Activated CD8-positive, alpha-beta memory T cell treated with anti-CD3 and anti-CD28 coated beads, Interleukin-2, amount 10 ng/mL, durations not matched to agents 7 days and 5 days (primary cell): Measurements from ENCODE around the gene MAD1L1. TPM values are rescaled to one million over a fixed set of nuclear protein-coding genes. Genes with fewer than 3 reads are reported as not detected.

ENCODE experiments used
- ATAC-seq: fragments of 150-1000 bp; cut with Tn5 transposase; one replicate; pipeline ENCODE4 v1.10.0; 2021; ENCODE audit warnings: moderate library complexity
- CTCF ChIA-PET: fragments of 350-600 bp; sonication (Branson Sonifier 250); formaldehyde crosslinking; loops from one replicate; lab custom pipeline; 2021; ENCODE audit warnings: antibody characterized with exemption; lab: Charles Lee
- DNase-seq: peaks from one replicate; pipeline ENCODE4 v3.0.0-alpha.2; 2020
- H3K27ac Mint-ChIP-seq: one replicate; pipeline ENCODE4 v1.8.0; 2021; ENCODE audit warnings: mild to moderate bottlenecking, mixed read lengths
- H3K27me3 Mint-ChIP-seq: one replicate; pipeline ENCODE4 v1.8.0; 2021; ENCODE audit warnings: mixed read lengths
- H3K36me3 Mint-ChIP-seq: one replicate; pipeline ENCODE4 v1.8.0; 2021; ENCODE audit warnings: mild to moderate bottlenecking, mixed read lengths
- H3K4me1 Mint-ChIP-seq: one replicate; pipeline ENCODE4 v1.8.0; 2021; ENCODE audit warnings: mixed read lengths
- H3K4me3 Mint-ChIP-seq: one replicate; pipeline ENCODE4 v1.8.0; 2021; ENCODE audit warnings: mild to moderate bottlenecking, moderate library complexity, mixed read lengths
- H3K9me3 Mint-ChIP-seq: one replicate; pipeline ENCODE4 v1.8.0; 2022; ENCODE audit warnings: low read depth, mixed read lengths
- total RNA-seq, 2 experiments: library from RNA; stranded (reverse); gene quantifications; one replicate each; pipeline ENCODE4 v1.2.3, GENCODE V29; 2021

Gene MAD1L1
- total RNA-seq, 2 experiments from 2014 or later, result 60.0 to 97.7 TPM

- H3K9me3 Mint-ChIP-seq, result no peaks in the 10 kb centered on the region
- CTCF ChIA-PET, result interaction anchor here (0.9 kb wide), 1 partner anchor 136 kb away, joined by 3 read pairs; no protein-coding TSS in a partner anchor
- H3K4me3 Mint-ChIP-seq, result no peak overlapping the region
- H3K4me1 Mint-ChIP-seq, result peaks cover 17% of the 10 kb centered on the region
- no peaks in the 10 kb centered on the region for H3K27me3 Mint-ChIP-seq
- DNase-seq (no peak), ATAC-seq (no peak)
- peaks cover 15% of the 10 kb centered on the region for H3K36me3 Mint-ChIP-seq
- H3K27ac Mint-ChIP-seq, result no peak overlapping the region
Observed at GRCh38 chr7:2228921-2229320, 3.8 kb downstream of the MAD1L1 start.

- CTCF ChIA-PET, result no interaction called here
- Mint-ChIP-seq H3K27ac (no peak overlapping the region), H3K4me1 (peaks cover 10% of the 10 kb centered on the region), H3K27me3 (no peaks in the 10 kb centered on the region), H3K36me3 (peaks cover 15% of the 10 kb centered on the region), H3K9me3 (no peaks in the 10 kb centered on the region), H3K4me3 (no peak overlapping the region)
- ATAC-seq (no peak), DNase-seq (no peak)
Observed at GRCh38 chr7:2227699-2228098, 5.0 kb downstream of the MAD1L1 start.

GRCh38 chr7:2225830-2226229 is 6.9 kb downstream of the MAD1L1 start:
- DNase-seq, result no peak
- H3K27me3 Mint-ChIP-seq, result no peaks in the 10 kb centered on the region
- peaks cover 15% of the 10 kb centered on the region for H3K36me3 Mint-ChIP-seq
- CTCF ChIA-PET, result no interaction called here
- no peak overlapping the region for H3K4me3 Mint-ChIP-seq
- no peak for ATAC-seq
- no peaks in the 10 kb centered on the region for H3K9me3 Mint-ChIP-seq
- H3K27ac Mint-ChIP-seq, result no peak overlapping the region
- peaks cover 4% of the 10 kb centered on the region for H3K4me1 Mint-ChIP-seq

GRCh38 chr7:2225336-2225735 is 7.4 kb downstream of the MAD1L1 start:
- no peak for DNase-seq

GRCh38 chr7:2224934-2225333 is 7.8 kb downstream of the MAD1L1 start:
- CTCF ChIA-PET, result no interaction called here
- ATAC-seq (no peak), DNase-seq (no peak)
- Mint-ChIP-seq H3K4me1 (peaks cover under 1% of the 10 kb centered on the region), H3K36me3 (peaks cover 15% of the 10 kb centered on the region), H3K27ac (no peak overlapping the region), H3K9me3 (no peaks in the 10 kb centered on the region), H3K4me3 (no peak overlapping the region), H3K27me3 (no peaks in the 10 kb centered on the region)

More at GRCh38 chr7:2225336-2225735, 7.4 kb downstream of the MAD1L1 start:
- CTCF ChIA-PET, result no interaction called here
- H3K4me1 Mint-ChIP-seq, result peaks cover 4% of the 10 kb centered on the region
- no peaks in the 10 kb centered on the region for H3K27me3 Mint-ChIP-seq
- H3K27ac Mint-ChIP-seq, result no peak overlapping the region
- no peaks in the 10 kb centered on the region for H3K9me3 Mint-ChIP-seq
- H3K4me3 Mint-ChIP-seq, result no peak overlapping the region
- no peak for ATAC-seq
- H3K36me3 Mint-ChIP-seq, result peaks cover 15% of the 10 kb centered on the region

- ATAC-seq, result no peak
- Mint-ChIP-seq H3K9me3 (no peaks in the 10 kb centered on the region), H3K4me3 (no peak overlapping the region), H3K27ac (no peak overlapping the region), H3K27me3 (no peaks in the 10 kb centered on the region), H3K4me1 (no peaks in the 10 kb centered on the region), H3K36me3 (peaks cover 13% of the 10 kb centered on the region)
- CTCF ChIA-PET, result no interaction called here
- no peak for DNase-seq
Observed at GRCh38 chr7:2224491-2224928, 8.2 kb downstream of the MAD1L1 start.

- CTCF ChIA-PET, result no interaction called here
- H3K4me1 Mint-ChIP-seq, result no peaks in the 10 kb centered on the region
- peaks cover 13% of the 10 kb centered on the region for H3K36me3 Mint-ChIP-seq
- H3K27ac Mint-ChIP-seq, result no peak overlapping the region
- no peak overlapping the region for H3K4me3 Mint-ChIP-seq
- DNase-seq (no peak), ATAC-seq (no peak)
- H3K9me3 Mint-ChIP-seq, result no peaks in the 10 kb centered on the region
- H3K27me3 Mint-ChIP-seq, result no peaks in the 10 kb centered on the region
Observed at GRCh38 chr7:2223321-2223720, 9.4 kb downstream of the MAD1L1 start.

- Mint-ChIP-seq H3K9me3 (no peaks in the 10 kb centered on the region), H3K27me3 (no peaks in the 10 kb centered on the region), H3K27ac (no peak overlapping the region), H3K36me3 (peaks cover 11% of the 10 kb centered on the region), H3K4me1 (no peaks in the 10 kb centered on the region), H3K4me3 (no peak overlapping the region)
- CTCF ChIA-PET, result interaction anchor here (1.0 kb wide), 1 partner anchor 126 kb away, joined by 3 read pairs; no protein-coding TSS in a partner anchor
- ATAC-seq, result no peak
- DNase-seq, result no peak
Observed at GRCh38 chr7:2222516-2222915, 10.2 kb downstream of the MAD1L1 start.

GRCh38 chr7:2220954-2221353 is 11.8 kb downstream of the MAD1L1 start:
- CTCF ChIA-PET, result no interaction called here
- Mint-ChIP-seq H3K9me3 (no peaks in the 10 kb centered on the region), H3K4me3 (no peak overlapping the region), H3K27ac (no peak overlapping the region), H3K36me3 (peaks cover 14% of the 10 kb centered on the region), H3K27me3 (no peaks in the 10 kb centered on the region), H3K4me1 (no peaks in the 10 kb centered on the region)
- ATAC-seq, result no peak
- no peak for DNase-seq

- DNase-seq (no peak), ATAC-seq (no peak)
- H3K4me3 Mint-ChIP-seq, result no peak overlapping the region
- no peaks in the 10 kb centered on the region for H3K27me3 Mint-ChIP-seq
- peaks cover 14% of the 10 kb centered on the region for H3K36me3 Mint-ChIP-seq
- no peak overlapping the region for H3K27ac Mint-ChIP-seq
- H3K4me1 Mint-ChIP-seq, result peaks cover 3% of the 10 kb centered on the region
- CTCF ChIA-PET, result no interaction called here
- no peaks in the 10 kb centered on the region for H3K9me3 Mint-ChIP-seq
Observed at GRCh38 chr7:2220506-2220905, 12.2 kb downstream of the MAD1L1 start.

GRCh38 chr7:2220030-2220429 is 12.7 kb downstream of the MAD1L1 start:
- Mint-ChIP-seq H3K36me3 (peaks cover 14% of the 10 kb centered on the region), H3K4me3 (no peak overlapping the region)
- CTCF ChIA-PET, result no interaction called here

GRCh38 chr7:2219606-2220005 is 13.1 kb downstream of the MAD1L1 start:
- peaks cover 9% of the 10 kb centered on the region for H3K4me1 Mint-ChIP-seq
- no peak overlapping the region for H3K27ac Mint-ChIP-seq
- no peaks in the 10 kb centered on the region for H3K9me3 Mint-ChIP-seq
- no peaks in the 10 kb centered on the region for H3K27me3 Mint-ChIP-seq
- no peak for DNase-seq
- peaks cover 12% of the 10 kb centered on the region for H3K36me3 Mint-ChIP-seq
- ATAC-seq, result no peak
- CTCF ChIA-PET, result no interaction called here
- no peak overlapping the region for H3K4me3 Mint-ChIP-seq

More at GRCh38 chr7:2220030-2220429, 12.7 kb downstream of the MAD1L1 start:
- DNase-seq (no peak), ATAC-seq (no peak)
- peaks cover 6% of the 10 kb centered on the region for H3K4me1 Mint-ChIP-seq
- no peaks in the 10 kb centered on the region for H3K9me3 Mint-ChIP-seq
- H3K27me3 Mint-ChIP-seq, result no peaks in the 10 kb centered on the region
- no peak overlapping the region for H3K27ac Mint-ChIP-seq

- ATAC-seq, result no peak
- CTCF ChIA-PET, result no interaction called here
Observed at GRCh38 chr7:2219136-2219535, 13.6 kb downstream of the MAD1L1 start.

GRCh38 chr7:2218444-2218785 is 14.3 kb downstream of the MAD1L1 start:
- no peaks in the 10 kb centered on the region for H3K27me3 Mint-ChIP-seq

More at GRCh38 chr7:2219136-2219535, 13.6 kb downstream of the MAD1L1 start:
- no peak overlapping the region for H3K27ac Mint-ChIP-seq
- H3K9me3 Mint-ChIP-seq, result no peaks in the 10 kb centered on the region
- H3K27me3 Mint-ChIP-seq, result no peaks in the 10 kb centered on the region
- no peak for DNase-seq
- H3K4me3 Mint-ChIP-seq, result no peak overlapping the region
- H3K4me1 Mint-ChIP-seq, result peaks cover 14% of the 10 kb centered on the region
- peaks cover 10% of the 10 kb centered on the region for H3K36me3 Mint-ChIP-seq

More at GRCh38 chr7:2218444-2218785, 14.3 kb downstream of the MAD1L1 start:
- DNase-seq (no peak), ATAC-seq (no peak)
- CTCF ChIA-PET, result no interaction called here
- H3K4me3 Mint-ChIP-seq, result no peak overlapping the region
- H3K9me3 Mint-ChIP-seq, result no peaks in the 10 kb centered on the region
- peaks cover 18% of the 10 kb centered on the region for H3K4me1 Mint-ChIP-seq
- H3K27ac Mint-ChIP-seq, result no peak overlapping the region
- H3K36me3 Mint-ChIP-seq, result peaks cover 10% of the 10 kb centered on the region
